Inflammatory macrophage (primary cell): Measurements from ENCODE around the gene FLRT1.

Source experiments
- DNase-seq, 2 donors: peaks; one replicate each; pipeline ENCODE4 v3.0.0-alpha.2; 2020 to 2022
- total RNA-seq, 18 experiments: gene quantifications; one replicate each; lab custom pipeline; 2026; ENCODE audit warnings: mixed read lengths in 6 of 18, inconsistent platforms in 2 of 18; lab: John Stamatoyannopoulos, UW

The FLRT1 gene
- 0 to 0.32 (median 0.10) reads per million in 18 experiments for total RNA-seq

- DNase-seq: no peak
Measured at GRCh38 chr11:64035576-64035975, at the start of gene FLRT1. TSS of gene FLRT1 (plus strand) at chr11:64035931. CDS start at chr11:64116268, 80,337 bp downstream.

- DNase-seq: peak; percentile 78 to 87
Measured at GRCh38 chr11:63986156-63986931, 49.4 kb upstream of the FLRT1 start, which contains the start of gene OTUB1. TSS of gene OTUB1 (plus strand) at chr11:63986438. CDS start at chr11:63986457, 19 bp downstream.

- DNase-seq: no peak
Measured at GRCh38 chr11:63986932-63987513, 48.7 kb upstream of the FLRT1 start.

- DNase-seq: no peak
Measured at GRCh38 chr11:63991558-63991957, 44.2 kb upstream of the FLRT1 start.

- DNase-seq: no peak
Measured at GRCh38 chr11:63993100-63993499, 42.6 kb upstream of the FLRT1 start.

- DNase-seq: peak; percentile 64 to 68
Measured at GRCh38 chr11:63993993-63994392, 41.7 kb upstream of the FLRT1 start.

GRCh38 chr11:63996512-63996911 is 39.2 kb upstream of the FLRT1 start:
- no peak for DNase-seq

GRCh38 chr11:63997104-63997700 is 38.5 kb upstream of the FLRT1 start:
- DNase-seq: no peak

GRCh38 chr11:63997801-63998337 is 37.9 kb upstream of the FLRT1 start:
- DNase-seq: no peak

GRCh38 chr11:63998558-63999348 is 37.0 kb upstream of the FLRT1 start:
- peak; percentile 11 to 36 for DNase-seq

- peak; percentile 31 to 44 for DNase-seq
Measured at GRCh38 chr11:63999349-64000025, 36.2 kb upstream of the FLRT1 start.

GRCh38 chr11:64000026-64000739 is 35.5 kb upstream of the FLRT1 start:
- DNase-seq: peak; percentile 77 to 78

GRCh38 chr11:64000740-64001483 is 34.8 kb upstream of the FLRT1 start:
- DNase-seq: no peak

- peak; percentile 31 to 49 for DNase-seq
Measured at GRCh38 chr11:64001484-64002420, 34.0 kb upstream of the FLRT1 start.

- no peak for DNase-seq
Measured at GRCh38 chr11:64003807-64004589, 31.7 kb upstream of the FLRT1 start.

- no peak for DNase-seq
Measured at GRCh38 chr11:64004590-64004984, 31.1 kb upstream of the FLRT1 start.

GRCh38 chr11:64005691-64006090 is 30.0 kb upstream of the FLRT1 start:
- DNase-seq: no peak

GRCh38 chr11:64006398-64006797 is 29.3 kb upstream of the FLRT1 start:
- DNase-seq: no peak
